Astrocyte of the cerebellum (primary cell): ENCODE data around the gene ZNF665.
"Not testable (repeated sequence)": the region's sequence is repeated elsewhere in the genome, so short reads cannot be mapped to it uniquely, and the experiment has no call there.

ENCODE experiments used
- DNase-seq: peaks from one replicate; pipeline ENCODE4 v3.0.0-alpha.2; 2011; ENCODE audit warnings: low read depth
- H3K4me3 ChIP-seq: 2 replicates; pipeline ENCODE4 v1.5.1; 2011; ENCODE audit warnings: mild to moderate bottlenecking, low read depth, low read length, moderate library complexity
- CTCF ChIP-seq: IDR thresholded peaks from 2 replicates; pipeline ENCODE4 v1.5.1; 2012; ENCODE audit warnings: low read length, low read depth, moderate library complexity, mild to moderate bottlenecking; ENCODE audit errors: missing control alignments
- in situ Hi-C: cut with HindIII; loops from 2 replicates; pipeline ENCODE4 v1.10.0; 2017; ENCODE audit warnings: low sequenced_read_pairs

Gene ZNF665

GRCh38 chr19:53131727-53132126 lies 61.4 kb downstream of the ZNF665 start:
- in situ Hi-C loops, result no loop called here
- peak overlapping the region; percentile 47 for H3K4me3 ChIP-seq
- DNase-seq, result no peak

DNA sequence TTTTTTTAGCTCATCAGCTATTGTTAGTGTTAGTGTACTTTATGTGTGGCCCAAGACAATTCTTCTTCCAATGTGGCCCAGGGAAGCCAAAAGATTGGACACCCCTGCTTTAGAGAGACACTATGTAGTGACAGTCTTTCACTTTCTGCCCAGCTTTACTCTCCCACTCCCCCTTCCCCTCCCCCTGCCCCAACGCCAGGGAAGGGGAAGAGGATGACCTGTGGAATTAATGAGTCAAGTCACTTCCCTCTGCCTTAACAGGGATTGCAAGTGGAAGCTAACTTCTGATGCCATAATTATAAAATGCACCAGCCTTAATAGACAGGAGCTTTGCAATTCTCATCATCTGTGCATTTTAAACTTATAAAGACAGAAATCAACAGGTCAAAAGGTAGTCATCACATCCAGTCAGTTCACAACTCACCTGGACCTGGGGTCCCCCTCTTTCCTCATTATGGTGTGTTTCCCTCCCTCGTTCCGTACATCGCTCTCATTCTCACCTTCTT lies 62.0 kb downstream of the ZNF665 start:
- TF ChIP-seq CTCF, result no peak
- no peak overlapping the region for H3K4me3 ChIP-seq
- no peak for DNase-seq
- in situ Hi-C loops, result no loop called here

More at GRCh38 chr19:53131727-53132126, 61.4 kb downstream of the ZNF665 start:
- no peak for TF ChIP-seq CTCF

DNA sequence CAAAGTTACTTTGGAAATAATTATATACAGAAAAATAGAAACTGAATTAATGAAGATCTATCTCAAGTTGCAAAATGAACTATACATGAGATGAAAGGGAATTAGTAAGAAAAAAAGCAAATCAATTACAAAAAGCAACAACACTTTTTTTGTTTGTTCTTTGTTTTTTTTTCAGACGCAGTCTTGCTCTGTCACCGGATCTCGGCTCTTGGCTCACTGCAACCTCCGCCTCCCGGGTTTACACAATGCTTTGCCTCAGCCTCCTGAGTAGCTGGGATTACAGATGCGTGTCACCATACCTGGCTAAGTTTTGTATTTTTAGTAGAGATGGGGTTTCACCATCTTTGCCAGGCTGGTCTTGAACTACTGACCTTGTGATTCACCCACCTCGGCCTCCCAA lies 62.7 kb downstream of the ZNF665 start:
- in situ Hi-C loops, result no loop called here
- no peak for DNase-seq
- TF ChIP-seq CTCF, result no peak
- no peak overlapping the region for H3K4me3 ChIP-seq

- DNase-seq, H3K4me3 ChIP-seq, in situ Hi-C loops: not testable (repeated sequence)
Observed at GRCh38 chr19:53126733-53127526, 66.2 kb downstream of the ZNF665 start.

- TF ChIP-seq CTCF, result no peak
- no peak overlapping the region for H3K4me3 ChIP-seq
- DNase-seq, result no peak
- in situ Hi-C loops, result no loop called here
Observed at GRCh38 chr19:53123400-53123799, 69.8 kb downstream of the ZNF665 start.
